GM19467 (cell line): ENCODE measurements around the gene FILIP1L.

Source experiments
- ATAC-seq: cut with Tn5 transposase; IDR thresholded peaks from one replicate; pipeline ENCODE4 v1.9.1; 2021; ENCODE audit warnings: mild to moderate bottlenecking, moderate library complexity; ENCODE audit not compliant: unreplicated experiment

Gene FILIP1L

DNA sequence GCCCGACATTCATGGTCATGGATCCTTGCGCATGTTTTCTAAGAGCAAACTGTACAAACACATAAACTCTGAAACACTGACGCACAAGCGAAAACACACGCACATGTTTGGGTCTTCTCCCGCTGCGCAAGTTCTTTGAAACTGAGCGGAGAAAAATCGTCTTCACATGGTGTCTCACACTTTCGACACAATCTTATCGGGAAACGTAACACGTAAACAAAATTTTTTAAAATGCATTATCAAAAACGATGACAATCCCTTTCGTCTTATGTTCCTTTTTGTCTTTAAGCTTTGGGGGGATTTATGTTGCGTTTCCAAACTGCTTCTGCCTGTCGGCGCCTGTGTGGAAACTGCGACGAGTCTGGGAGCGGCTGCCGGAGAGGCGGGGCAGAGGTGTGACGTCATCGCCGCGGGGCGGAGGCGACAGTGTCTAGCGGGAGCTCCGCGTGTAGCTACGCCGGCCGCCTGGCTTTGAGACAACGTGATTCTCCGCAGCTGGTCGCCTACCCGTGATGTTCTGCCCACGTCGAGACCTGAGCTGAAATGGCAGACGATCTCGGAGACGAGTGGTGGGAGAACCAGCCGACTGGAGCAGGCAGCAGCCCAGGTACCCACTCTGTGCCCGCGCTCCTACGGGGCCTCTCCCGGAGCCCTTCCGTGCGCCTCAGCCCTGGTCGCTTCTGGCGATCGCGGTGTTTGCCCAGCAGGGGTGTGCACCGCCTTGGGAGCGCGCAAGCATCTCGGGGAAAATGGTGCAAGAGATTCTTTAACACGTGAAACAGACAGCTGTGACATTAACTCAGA, 296.7 kb downstream of the FILIP1L start, which contains the start of gene CMSS1:
TSS of gene CMSS1 (plus strand) at position 426 of the 804 bp plus-strand sequence.
- ATAC-seq: peak; percentile 97

DNA sequence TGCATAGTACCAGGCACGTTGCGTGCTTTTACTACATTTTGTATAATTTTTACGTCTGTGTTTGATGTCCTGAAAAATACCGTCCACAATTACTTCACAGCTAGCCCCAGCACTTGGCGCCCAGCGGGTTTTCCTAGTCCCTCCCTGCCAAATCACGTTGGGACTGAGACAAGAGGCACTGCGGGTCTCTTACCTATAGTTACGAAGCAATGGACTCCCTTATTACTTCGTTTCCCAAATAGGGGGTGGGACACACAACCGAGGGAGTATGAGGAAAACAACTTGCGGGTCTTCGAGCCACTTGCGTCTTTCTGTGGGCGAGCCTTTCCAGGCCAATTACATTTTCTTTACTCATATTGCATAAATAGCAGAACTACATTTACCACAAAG, 297.3 kb downstream of the FILIP1L start:
- ATAC-seq: no peak

DNA sequence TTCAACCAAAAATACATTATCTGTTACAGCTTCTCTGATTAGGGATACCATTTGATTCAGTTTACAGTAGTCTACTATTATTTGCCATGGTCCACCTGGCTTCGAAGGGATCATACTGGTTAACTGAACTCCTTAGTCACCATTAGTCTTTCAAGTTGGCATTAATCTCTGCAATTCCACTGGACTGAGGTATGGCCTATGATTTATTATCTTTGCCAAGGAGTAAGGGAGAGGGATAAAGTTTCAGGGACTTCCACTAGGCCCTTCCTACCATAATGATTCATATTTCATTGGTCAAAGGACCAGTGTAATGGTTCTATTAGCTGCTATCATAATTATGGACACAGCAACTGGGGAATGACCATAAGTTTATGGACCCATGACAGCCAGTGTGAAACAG, 303.9 kb downstream of the FILIP1L start:
- ATAC-seq: no peak

- ATAC-seq: no peak
These were observed 304.7 kb downstream of the FILIP1L start for GRCh38 chr3:99809565-99809964.

GRCh38 chr3:99808163-99808794, 306.0 kb downstream of the FILIP1L start:
- no peak for ATAC-seq

- ATAC-seq: no peak
These were observed 309.1 kb downstream of the FILIP1L start for GRCh38 chr3:99805160-99805559.

GRCh38 chr3:99803297-99803696, 311.0 kb downstream of the FILIP1L start:
- ATAC-seq: no peak

DNA sequence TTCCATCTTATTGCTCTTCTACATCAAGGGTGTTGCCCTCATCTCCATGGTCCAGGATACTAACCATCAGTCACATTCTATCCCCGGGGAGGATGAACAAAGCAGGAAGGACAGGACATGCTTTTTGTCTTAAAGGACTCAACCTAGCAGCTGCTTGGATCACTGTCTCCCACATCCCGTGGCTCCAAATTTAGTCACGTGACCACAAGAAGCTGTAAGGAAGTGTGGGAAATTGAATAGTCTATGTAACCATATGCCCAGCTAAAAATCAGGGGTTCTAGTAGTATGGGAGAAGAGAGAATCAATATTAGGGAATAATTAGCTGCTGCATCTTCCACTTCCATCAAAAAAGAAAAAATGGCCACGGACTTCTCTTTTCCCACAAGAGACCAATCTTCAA, 314.9 kb downstream of the FILIP1L start:
- no peak for ATAC-seq

GRCh38 chr3:99795573-99795972, 318.7 kb downstream of the FILIP1L start:
- no peak for ATAC-seq

GRCh38 chr3:99794485-99794884, 319.8 kb downstream of the FILIP1L start:
- no peak for ATAC-seq

DNA sequence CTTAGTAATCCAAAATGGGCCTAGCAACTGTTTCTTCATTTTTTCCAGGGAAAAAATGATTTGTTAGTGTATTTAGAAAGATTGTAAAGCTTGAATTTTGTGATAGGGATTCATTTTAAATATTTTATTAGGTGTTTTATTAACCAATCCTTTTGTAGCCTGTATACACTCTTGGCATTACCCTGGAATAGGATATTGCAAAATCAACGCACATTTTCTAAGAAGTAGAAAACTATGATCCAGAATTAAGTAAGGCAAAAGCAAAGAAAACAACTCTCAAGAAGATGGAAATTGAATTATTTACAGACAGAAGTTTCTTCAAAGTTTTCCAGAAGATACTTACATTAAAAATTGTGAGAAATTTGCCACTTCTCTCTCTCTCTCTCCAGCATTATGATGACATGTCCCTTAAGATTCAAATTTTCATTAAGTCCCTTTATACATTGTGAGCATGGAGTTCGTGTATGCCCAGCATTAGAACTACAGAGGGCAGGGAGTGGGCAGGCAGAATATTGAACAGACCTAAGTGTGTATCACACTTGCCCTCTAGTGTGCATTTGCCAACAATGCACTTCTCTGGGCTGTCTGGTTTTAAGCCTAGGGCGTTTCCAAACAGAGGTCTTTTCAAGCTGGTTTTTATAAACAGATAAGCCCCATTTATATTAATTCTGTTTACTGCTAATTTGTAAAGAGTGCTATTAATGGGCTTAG, 325.1 kb downstream of the FILIP1L start:
- peak; percentile 94 for ATAC-seq
